HG03575 (cell line): ENCODE results near the gene GPC6.

Experiments
- ATAC-seq: cut with Tn5 transposase; IDR thresholded peaks from one replicate; pipeline ENCODE4 v1.9.1; 2021; ENCODE audit not compliant: unreplicated experiment, insufficient number of reproducible peaks, low FRiP score; ENCODE audit errors: extremely low read depth

Gene GPC6

GRCh38 chr13:93517658-93518057, 291.1 kb downstream of the GPC6 start:
- ATAC-seq = no peak

GRCh38 chr13:93521307-93521706, 294.7 kb downstream of the GPC6 start:
- ATAC-seq = no peak

GRCh38 chr13:93522501-93522900, 295.9 kb downstream of the GPC6 start:
- no peak for ATAC-seq

DNA sequence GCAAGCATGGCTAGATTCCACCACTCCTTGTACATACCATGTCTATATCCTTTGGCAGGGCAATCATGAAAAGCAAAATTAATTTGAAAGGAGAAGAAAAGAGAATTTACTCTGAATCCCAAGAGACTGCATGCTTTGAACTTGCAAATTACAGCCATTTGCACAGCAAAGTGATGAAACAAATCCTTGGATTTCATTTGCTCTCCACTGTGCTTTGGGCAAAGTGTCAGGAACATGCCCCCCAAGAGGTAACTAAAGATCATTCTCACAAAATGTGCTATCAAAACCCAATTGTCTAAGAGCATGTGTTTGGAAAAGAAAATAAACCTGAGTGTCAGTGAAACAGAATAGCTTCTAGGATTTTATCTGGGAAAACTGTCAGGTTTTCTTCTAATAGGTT, 298.5 kb downstream of the GPC6 start:
- no peak for ATAC-seq

DNA sequence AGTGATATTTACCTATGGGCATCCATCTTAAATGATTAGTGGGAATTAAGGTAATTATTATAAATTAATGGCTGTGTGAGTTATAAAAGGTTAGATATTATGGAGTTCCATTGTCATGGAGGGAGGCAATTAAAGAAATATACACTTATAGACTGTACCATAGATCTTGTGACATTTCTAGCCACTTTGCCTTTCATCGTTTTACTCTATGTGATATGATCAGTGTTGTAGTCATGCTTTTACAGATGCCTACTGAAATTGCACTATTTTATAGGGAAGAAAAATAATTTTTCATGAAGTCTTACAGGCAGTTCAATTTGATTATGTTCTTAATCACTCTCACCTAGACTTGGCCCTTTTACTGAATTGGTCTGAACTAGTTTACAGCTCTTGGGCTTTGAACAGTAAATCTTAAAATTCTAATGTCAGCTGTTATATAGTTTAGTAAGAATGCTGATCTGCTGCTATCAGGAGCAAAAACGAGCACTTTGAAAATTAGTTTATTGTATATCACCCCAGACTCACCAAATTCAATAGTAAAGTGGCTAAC, 301.2 kb downstream of the GPC6 start:
- no peak for ATAC-seq

DNA sequence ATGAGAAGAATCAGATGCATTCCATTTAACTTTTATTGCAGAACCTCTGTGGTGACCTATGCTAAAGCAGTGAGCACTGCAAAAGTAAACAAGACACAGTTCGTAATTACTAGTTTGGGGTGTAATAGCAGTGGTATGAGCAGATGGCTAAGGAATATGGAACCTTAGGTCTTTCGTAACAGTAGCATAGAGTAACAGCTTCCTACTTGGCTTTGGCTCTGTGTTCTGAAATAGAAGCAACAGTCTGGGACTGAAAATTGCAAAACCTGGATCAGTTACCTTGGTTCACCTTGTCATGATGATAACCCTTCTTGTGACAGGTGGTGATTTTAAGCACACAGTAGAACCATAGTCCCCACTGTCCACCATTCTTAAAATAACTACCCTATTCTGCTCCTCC, 303.4 kb downstream of the GPC6 start:
- ATAC-seq = no peak

- no peak for ATAC-seq
Measured at GRCh38 chr13:93534181-93534700, 307.6 kb downstream of the GPC6 start.

DNA sequence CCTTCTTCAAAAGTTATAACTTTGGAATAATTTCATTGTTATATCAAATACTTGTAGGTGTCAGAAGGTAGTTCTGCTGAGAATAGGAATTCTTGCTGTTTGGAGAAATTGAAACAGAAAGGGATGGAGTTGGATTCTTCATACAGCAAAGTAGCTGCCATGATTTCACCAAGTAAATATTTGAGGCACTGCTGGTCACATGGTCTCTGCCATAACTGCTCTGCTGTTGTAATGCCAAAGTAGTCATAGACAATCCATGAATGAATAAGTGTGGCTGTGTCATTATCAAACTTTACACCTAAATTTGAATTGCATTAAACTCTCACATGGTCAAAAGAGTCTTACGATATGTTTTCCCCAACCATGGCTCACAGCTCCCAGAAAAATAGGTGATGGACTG, 308.6 kb downstream of the GPC6 start:
- ATAC-seq = no peak

GRCh38 chr13:93539914-93540313, 313.3 kb downstream of the GPC6 start:
- ATAC-seq = no peak

GRCh38 chr13:93547886-93548285, 321.3 kb downstream of the GPC6 start:
- ATAC-seq = no peak

DNA sequence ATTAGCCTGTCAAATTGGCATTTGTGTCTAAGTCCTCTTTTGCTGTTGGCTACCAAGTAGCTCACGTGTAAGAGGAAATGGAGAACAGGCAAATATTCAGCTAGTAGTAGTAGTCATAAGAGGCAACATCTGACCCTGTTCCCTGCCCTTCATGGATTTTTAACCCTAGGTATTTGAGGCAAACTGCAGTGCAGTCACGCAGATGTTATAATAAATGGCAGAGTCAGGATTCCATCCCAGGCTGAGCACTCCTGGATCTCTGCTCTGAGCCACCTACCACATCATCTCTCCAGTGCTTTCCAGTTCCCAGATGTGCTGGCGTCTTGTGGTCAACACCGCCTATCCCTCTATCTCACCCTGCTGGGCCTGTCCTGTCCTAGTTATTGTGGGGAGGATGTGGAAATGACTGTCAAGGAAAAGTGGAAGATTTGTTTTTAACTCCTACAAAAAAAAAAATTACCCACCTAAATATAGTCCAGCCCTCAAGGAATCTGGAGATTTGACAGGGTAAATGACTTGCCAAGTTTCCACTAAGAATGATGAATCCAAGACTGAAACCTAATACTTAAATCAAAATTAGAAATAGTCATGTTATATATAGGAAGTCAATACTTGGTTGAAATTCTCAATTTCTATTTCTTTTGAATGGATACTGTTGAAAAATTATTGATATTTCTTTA, 322.9 kb downstream of the GPC6 start:
- ATAC-seq = no peak

- no peak for ATAC-seq
Measured at GRCh38 chr13:93550236-93550635, 323.6 kb downstream of the GPC6 start.

DNA sequence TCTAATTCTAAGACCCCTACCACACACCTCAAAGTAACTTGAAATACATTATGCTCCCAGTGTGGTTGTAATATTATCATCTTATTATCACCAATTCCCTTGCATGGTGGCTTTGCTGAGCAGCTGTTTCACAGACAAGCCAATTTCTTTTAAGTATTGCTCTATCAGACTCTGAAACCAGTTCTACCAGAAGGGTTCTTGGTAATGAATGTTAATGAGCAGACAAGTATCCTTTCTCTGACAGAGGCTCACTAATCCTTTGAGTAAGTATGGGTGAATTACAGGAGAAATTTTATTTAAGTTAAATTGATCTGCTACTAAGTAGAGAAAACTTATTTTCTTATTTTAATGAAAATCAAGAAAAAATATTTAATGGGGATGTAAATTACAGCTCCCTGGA, 326.0 kb downstream of the GPC6 start:
- no peak for ATAC-seq

DNA sequence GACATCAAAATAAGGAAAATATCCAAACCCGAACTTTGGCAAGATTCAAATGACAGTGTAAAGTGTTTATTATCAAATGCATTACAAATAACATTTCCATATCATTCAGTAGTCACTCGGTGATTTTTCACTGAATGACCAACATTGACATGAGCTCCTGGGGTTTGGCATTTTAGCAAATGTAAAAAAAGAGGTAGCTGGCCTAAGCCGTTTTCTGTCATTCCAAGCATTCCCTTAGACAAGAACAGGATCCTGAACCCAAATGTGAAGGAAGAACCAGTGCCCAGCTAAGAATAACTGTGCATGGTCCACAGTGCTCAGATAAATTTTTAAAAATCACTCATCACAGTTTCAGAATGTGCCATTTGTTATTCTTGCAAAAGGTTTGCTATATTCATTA, 327.9 kb downstream of the GPC6 start:
- no peak for ATAC-seq

GRCh38 chr13:93558637-93559036, 332.0 kb downstream of the GPC6 start:
- ATAC-seq = no peak

- ATAC-seq = no peak
Measured at GRCh38 chr13:93559718-93560117, 333.1 kb downstream of the GPC6 start.

- ATAC-seq = no peak
Measured at GRCh38 chr13:93561576-93562225, 335.1 kb downstream of the GPC6 start.

DNA sequence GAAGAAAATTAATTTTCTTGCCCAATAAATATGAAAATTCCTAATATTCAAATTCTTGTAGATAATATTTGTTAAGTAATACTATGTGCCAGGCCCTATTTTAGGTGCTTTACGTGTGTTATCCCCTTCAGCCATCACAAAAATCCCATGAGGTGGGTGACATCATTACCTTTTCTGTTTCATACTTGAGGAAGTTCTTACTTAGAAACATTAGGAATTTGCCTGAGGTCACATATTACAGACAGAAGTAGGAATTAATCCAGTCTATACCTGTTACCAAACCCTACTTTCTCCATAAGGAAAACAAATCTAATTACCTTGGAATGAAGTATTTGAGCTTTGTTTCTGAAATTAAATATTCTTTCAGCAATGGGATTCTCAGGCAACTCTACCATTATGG, 336.1 kb downstream of the GPC6 start:
- ATAC-seq = no peak

DNA sequence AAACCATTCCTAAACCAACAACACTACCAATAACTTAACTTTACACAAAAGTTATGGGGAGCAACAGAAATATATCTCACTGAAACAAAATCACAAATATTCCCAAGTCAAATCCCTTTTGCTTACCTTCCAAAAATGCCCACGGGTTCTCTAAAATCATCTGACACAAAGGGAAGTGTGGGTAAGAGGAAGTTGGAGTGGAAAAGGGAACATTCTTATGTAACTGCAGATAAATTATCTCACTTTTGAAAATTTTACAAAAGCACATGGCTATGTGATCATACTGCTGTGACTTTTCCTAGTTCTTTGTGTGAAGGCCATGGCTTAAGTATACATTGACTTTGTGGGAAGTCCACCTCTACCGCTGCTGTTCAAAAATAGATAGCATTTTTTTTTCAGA, 350.5 kb downstream of the GPC6 start:
- no peak for ATAC-seq

- no peak for ATAC-seq
Measured at GRCh38 chr13:93589788-93590187, 363.2 kb downstream of the GPC6 start.
